Activated B cell treated with CpG ODN at 0.5 μM for 24 hours (primary cell): Measurements from ENCODE around the gene PAK1. TPM values are rescaled to one million over a fixed set of nuclear protein-coding genes. Genes with fewer than 3 reads are reported as not detected.

ENCODE experiments used
- ATAC-seq: fragments of 200-7000 bp; cut with Tn5 transposase; one replicate; pipeline ENCODE4 v1.10.0; 2021; ENCODE audit warnings: low read depth, mild to moderate bottlenecking, moderate library complexity
- CTCF ChIA-PET: fragments of 350-600 bp; sonication (Branson Sonifier 250); formaldehyde crosslinking; loops from one replicate; lab custom pipeline; 2021; ENCODE audit warnings: antibody characterized with exemption; lab: Charles Lee
- POLR2A ChIA-PET: fragments of 350-600 bp; sonication (Branson Sonifier 250); formaldehyde crosslinking; loops from one replicate; lab custom pipeline; 2021; ENCODE audit warnings: antibody characterized with exemption; lab: Charles Lee
- DNase-seq: peaks from one replicate; pipeline ENCODE4 v3.0.0; 2022
- H3K27ac Mint-ChIP-seq: one replicate; pipeline ENCODE4 v1.8.0; 2020; ENCODE audit warnings: mixed read lengths
- H3K27me3 Mint-ChIP-seq: one replicate; pipeline ENCODE4 v1.8.0; 2021; ENCODE audit warnings: mixed read lengths
- H3K36me3 Mint-ChIP-seq: one replicate; pipeline ENCODE4 v1.8.0; 2021; ENCODE audit warnings: low read depth, mixed read lengths
- H3K4me1 Mint-ChIP-seq: one replicate; pipeline ENCODE4 v1.8.0; 2021; ENCODE audit warnings: mixed read lengths
- H3K4me3 Mint-ChIP-seq: one replicate; pipeline ENCODE4 v1.8.0; 2020; ENCODE audit warnings: mild to moderate bottlenecking, mixed read lengths
- H3K9me3 Mint-ChIP-seq: one replicate; pipeline ENCODE4 v1.8.0; 2020; ENCODE audit warnings: mixed read lengths
- CTCF ChIP-seq: fragments of 200-600 bp; IDR thresholded peaks from one replicate; pipeline ENCODE4 v1.8.0; 2022; ENCODE audit warnings: antibody characterized with exemption, mild to moderate bottlenecking
- intact Hi-C: fragments of 100-400 bp; cut with micrococcal nuclease; formaldehyde crosslinking; loops from one replicate; pipeline ENCODE4 v1.15.1; 2024
- total RNA-seq: library from RNA; stranded (reverse); gene quantifications from 2 replicates; pipeline ENCODE4 v1.2.3, GENCODE V29; 2022

The PAK1 gene
- total RNA-seq, 1 donor from 2014 or later = 21.1 TPM

GRCh38 chr11:77371646-77372045 lies 102.2 kb downstream of the PAK1 start:
- H3K27ac Mint-ChIP-seq = no peak overlapping the region
- no peaks in the 10 kb centered on the region for H3K27me3 Mint-ChIP-seq
- no peaks in the 10 kb centered on the region for H3K4me1 Mint-ChIP-seq
- H3K4me3 Mint-ChIP-seq = no peak overlapping the region
- ChIA-PET POLR2A (no interaction called here), CTCF (no interaction called here)
- DNase-seq (no peak), ATAC-seq (no peak)
- H3K36me3 Mint-ChIP-seq = peaks cover 29% of the 10 kb centered on the region
- H3K9me3 Mint-ChIP-seq = no peaks in the 10 kb centered on the region
- intact Hi-C loops = no loop called here
- no peak for TF ChIP-seq CTCF

DNA sequence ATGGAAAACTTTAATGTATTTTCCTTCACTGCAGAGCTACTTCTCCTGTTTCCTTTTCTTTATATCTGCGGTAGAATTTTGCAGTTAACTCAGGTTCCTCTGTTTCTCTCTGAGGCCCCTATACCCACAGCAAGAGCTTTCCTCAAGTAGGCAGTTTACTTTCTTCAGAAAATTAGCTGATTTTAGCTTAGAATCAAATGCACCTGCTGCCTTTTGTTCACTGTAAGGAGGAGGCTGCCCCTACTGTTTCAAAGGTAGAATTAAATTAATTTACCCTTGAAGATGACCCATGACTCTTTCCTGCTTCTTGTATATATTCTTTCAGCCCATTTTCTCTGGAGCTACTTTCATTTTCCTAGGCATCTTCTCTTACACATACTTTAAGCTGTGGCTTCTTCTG lies 103.7 kb downstream of the PAK1 start:
- no peak overlapping the region for H3K27ac Mint-ChIP-seq
- TF ChIP-seq CTCF = no peak
- DNase-seq (no peak), ATAC-seq (no peak)
- H3K4me3 Mint-ChIP-seq = no peak overlapping the region
- no peaks in the 10 kb centered on the region for H3K4me1 Mint-ChIP-seq
- H3K9me3 Mint-ChIP-seq = no peaks in the 10 kb centered on the region
- ChIA-PET CTCF (no interaction called here), POLR2A (no interaction called here)
- intact Hi-C loops = no loop called here
- no peaks in the 10 kb centered on the region for H3K27me3 Mint-ChIP-seq
- H3K36me3 Mint-ChIP-seq = peaks cover 21% of the 10 kb centered on the region

GRCh38 chr11:77361184-77361583 lies 112.7 kb downstream of the PAK1 start:
- H3K4me3 Mint-ChIP-seq = no peak overlapping the region
- peaks cover 18% of the 10 kb centered on the region for H3K36me3 Mint-ChIP-seq
- no peaks in the 10 kb centered on the region for H3K27me3 Mint-ChIP-seq
- no peaks in the 10 kb centered on the region for H3K4me1 Mint-ChIP-seq
- ChIA-PET CTCF (no interaction called here), POLR2A (no interaction called here)
- H3K27ac Mint-ChIP-seq = no peak overlapping the region
- intact Hi-C loops = no loop called here
- no peak for DNase-seq
- H3K9me3 Mint-ChIP-seq = no peaks in the 10 kb centered on the region
- ATAC-seq = no peak
- TF ChIP-seq CTCF = no peak

DNA sequence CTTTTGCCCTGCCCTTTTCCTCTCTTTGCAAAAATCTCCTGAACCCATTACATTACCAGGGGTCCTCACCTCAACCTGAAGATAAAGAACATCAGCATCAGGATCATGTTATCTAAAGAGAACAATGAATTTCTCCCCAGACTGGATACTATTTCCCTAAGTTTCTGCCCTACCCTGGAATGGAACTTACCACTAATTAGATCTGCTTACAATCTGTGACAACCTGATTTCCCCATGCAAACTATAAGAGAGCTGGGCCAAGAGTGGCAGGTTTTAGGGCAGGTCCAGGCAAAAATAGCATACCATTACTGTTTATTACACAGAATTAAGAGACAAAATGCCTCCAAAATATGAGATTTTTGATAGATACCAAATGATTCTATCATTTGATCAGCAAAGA lies 114.4 kb downstream of the PAK1 start:
- H3K27ac Mint-ChIP-seq = no peak overlapping the region
- ChIA-PET POLR2A (no interaction called here), CTCF (no interaction called here)
- H3K4me1 Mint-ChIP-seq = no peaks in the 10 kb centered on the region
- ATAC-seq (no peak), DNase-seq (no peak)
- H3K4me3 Mint-ChIP-seq = no peak overlapping the region
- H3K9me3 Mint-ChIP-seq = no peaks in the 10 kb centered on the region
- intact Hi-C loops = no loop called here
- no peaks in the 10 kb centered on the region for H3K27me3 Mint-ChIP-seq
- no peak for TF ChIP-seq CTCF
- H3K36me3 Mint-ChIP-seq = peaks cover 18% of the 10 kb centered on the region

DNA sequence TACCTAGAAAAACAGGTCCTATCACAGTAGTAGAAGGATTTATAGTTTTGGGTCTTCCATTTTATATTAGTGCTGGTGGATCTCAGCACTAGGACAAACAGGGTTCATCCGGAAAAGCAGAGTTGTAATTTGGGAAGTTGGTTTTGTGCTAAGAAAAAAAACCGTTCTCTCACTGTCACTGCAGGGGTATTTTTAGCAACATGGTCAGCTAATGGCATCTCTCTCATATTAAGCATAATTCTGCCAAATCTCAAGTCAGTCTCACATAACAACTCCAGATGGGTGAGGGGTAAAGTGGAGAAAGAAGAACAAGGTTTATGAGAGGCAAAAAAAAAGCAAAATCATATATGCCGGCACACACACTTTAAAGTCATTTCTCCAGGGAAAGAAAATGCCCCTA lies 120.8 kb downstream of the PAK1 start:
- TF ChIP-seq CTCF = no peak
- ChIA-PET POLR2A (no interaction called here), CTCF (no interaction called here)
- H3K4me1 Mint-ChIP-seq = no peaks in the 10 kb centered on the region
- intact Hi-C loops = no loop called here
- ATAC-seq (no peak), DNase-seq (no peak)
- H3K36me3 Mint-ChIP-seq = peaks cover 21% of the 10 kb centered on the region
- H3K4me3 Mint-ChIP-seq = no peak overlapping the region
- no peak overlapping the region for H3K27ac Mint-ChIP-seq
- H3K9me3 Mint-ChIP-seq = no peaks in the 10 kb centered on the region
- H3K27me3 Mint-ChIP-seq = no peaks in the 10 kb centered on the region
